HG03039 (cell line): ENCODE measurements around the gene BLTP2.
"Not testable (repeated sequence)": the region's sequence is repeated elsewhere in the genome, so short reads cannot be mapped to it uniquely, and the experiment has no call there.

Experiments used
- ATAC-seq: cut with Tn5 transposase; IDR thresholded peaks from one replicate; pipeline ENCODE4 v1.9.1; 2021; ENCODE audit warnings: mild to moderate bottlenecking, moderate library complexity; ENCODE audit not compliant: unreplicated experiment

The BLTP2 gene

DNA sequence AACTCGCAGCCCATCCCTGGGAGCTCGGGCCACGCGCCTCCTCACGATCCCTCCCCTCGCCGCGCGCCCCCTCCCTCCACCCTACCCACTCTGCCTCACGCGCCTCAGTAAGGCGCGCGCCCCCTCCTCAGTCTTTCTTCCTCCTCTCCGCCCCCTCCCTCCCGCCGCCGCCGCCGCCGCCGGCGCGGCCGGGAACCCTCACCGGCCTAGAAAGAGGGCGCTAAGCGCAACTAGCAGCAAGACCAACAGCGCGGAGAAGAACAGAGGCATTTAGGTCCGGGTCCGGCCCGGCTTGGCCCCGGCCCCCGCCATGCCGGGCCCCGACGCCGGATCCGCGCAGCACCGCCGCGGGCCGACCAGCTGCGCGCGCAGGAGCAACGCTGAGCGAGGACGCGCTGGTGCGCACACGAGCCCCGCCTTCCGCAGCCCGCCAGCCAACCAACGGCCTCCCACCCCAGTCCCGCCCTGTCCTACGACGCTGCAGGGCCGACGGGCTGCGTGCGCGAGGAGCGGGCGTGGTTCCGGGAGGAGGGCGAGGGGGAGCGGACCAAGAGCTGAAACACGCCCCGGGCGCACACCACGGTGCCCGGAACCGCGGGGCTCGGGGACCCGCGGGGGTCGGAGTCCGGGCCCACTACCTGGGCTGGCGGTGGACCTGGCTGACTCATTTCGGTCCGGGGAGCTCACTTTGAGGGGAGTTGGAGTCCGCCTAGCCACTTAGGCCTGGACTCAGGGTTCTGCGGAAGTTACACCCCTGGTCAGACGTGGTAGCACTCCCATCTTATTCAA lies at the start of gene BLTP2:
TSS of gene BLTP2 (minus strand) at position 372 of the 789 bp plus-strand sequence. CDS start at position 270, 102 bp downstream.
- ATAC-seq = peak; percentile 90

DNA sequence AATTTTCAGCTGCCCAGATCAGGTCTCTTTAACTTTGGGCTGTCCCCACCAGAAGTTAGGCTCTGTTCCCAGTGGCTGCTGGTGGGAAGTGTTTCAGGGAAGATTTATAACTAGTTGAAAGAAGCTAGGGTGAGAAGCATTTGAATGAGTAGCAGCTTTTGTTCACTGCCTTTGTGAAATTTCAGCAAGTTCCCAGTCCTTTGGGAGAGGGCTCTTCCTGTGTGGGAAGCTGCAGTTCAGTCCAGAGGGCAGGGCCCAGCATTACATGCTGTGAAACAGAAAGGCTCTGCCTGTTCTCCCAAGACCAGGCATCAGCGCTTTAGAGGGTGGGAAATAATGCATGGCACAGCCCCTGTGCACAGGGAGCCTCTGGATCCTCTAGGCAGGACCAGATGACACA lies 48.9 kb upstream of the BLTP2 start:
- ATAC-seq = no peak

DNA sequence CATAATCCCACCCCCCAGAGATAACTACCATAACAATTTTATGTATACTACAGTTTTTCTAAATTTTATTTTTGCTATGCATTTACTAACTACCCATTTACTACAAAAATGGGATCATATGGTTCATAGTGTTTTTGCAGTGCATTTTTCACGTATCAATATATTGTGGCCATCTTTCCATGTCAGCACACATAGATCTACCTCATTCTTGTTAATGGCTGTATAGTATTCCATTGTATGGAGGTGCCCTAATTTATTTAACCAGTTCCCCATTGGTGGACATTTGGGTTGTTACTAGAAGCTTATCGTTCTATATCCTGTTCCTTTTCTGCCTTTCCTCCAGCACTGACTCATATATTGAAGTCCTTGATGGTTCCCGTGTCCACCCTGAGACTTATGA lies 44.1 kb upstream of the BLTP2 start:
- ATAC-seq = no peak

DNA sequence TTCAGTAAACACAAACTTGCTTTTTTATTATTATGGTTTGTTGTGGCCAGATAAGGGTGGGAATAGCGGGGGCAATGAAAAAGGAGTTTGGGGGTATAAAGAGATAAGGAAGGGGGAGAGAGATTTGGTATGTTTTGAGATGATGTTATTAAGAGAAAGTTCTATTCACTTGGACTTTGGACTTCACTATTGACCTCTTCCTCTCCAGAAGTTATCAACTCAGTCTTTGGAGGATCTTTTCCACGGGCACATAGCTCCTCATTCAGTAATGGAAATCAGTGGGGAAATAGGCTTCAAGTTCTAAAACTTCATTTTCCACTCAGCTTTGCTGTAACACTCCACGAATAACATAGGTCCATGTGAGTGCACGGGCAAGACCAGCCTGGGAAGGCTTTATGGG lies 43.5 kb upstream of the BLTP2 start:
- no peak for ATAC-seq

DNA sequence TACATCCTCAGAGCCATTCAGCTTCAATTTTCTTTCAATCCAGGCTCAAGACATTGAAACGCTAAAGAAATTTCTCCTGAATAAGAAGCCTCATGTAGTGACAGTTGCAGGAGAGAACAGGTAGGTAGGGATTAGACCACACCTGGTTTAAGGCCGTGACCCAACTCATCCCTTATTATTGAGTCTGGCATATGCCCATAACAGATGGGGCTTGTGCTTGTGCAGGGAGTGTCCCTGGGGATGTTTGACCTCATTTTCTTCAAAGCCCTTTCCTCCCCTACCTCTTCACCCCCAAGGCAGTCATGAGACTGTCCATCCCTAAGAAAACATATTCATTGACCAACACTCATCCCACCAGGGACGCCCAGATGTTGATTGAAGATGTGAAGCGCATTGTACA lies 41.3 kb upstream of the BLTP2 start:
- no peak for ATAC-seq

DNA sequence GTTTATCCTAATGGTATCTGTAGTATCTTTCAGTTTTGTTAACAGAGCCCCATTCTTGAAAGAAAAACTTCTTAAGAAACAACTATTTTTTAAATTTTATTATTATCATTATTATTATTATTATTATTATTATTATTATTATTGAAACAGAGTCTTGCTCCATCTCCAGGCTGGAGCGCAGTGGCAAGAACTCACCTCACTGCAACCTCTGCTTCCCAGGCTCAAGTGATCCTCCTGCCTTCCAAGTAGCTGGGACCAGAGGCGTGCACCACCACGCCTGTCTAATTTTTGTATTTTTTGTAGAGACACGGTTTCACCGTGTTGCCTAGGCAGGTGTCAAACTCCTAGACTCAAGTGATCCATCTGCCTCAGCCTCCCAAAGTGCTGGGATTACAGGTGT lies 40.4 kb upstream of the BLTP2 start:
- ATAC-seq = no peak

DNA sequence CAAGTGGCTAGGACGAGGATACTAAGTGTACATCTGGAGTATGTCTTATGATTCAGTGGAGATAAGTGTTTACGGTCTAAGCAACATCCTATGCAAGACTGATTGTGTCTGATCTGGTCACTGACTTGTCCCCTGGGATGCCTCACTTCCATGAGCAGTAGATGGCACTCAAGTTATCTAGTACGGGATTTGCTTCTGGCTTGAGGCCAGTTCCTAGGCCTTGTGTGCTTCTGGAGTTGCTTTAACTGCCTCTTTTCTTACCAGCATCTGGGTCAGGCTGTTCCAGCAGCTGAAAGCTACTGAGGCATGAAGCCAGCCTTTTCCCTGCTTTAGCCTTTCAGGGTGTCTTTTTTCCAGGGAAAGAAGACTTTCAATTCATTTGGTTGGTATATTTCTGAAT lies 40.0 kb upstream of the BLTP2 start:
- ATAC-seq = no peak

DNA sequence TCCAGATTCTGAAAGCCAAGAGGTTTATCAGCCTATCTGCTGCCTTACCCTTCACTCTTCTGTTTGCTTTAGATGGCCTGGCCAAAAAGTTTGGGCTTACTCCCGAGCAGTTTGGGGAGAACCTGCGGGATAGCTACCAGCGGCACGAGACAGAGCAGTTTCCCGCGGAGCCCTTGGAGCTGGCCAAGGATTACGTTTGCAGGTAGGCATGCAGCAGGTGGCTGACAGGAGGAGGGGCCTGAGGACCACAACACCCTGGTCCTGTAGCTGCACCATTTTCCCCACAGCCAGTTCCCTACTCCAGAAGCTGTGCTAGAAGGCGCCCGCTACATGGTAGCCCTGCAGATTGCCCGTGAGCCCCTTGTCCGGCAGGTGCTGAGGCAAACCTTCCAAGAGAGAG lies 37.7 kb upstream of the BLTP2 start:
- ATAC-seq = no peak

DNA sequence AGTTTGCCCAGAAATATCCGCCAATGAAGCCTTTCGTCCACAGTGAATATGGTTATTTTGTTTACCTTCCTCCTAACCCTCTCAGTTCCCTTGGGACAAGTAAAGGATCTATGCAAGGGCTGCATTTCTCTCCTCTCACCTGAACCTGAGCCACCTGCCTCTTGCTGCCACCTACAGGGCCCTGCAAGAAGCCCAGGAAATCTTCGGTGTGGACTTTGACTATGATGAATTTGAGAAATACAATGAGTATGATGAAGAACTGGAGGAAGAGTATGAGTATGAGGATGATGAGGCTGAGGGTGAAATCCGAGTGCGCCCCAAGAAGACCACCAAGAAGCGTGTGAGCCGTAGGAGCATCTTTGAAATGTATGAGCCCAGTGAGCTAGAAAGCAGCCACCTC lies 31.0 kb upstream of the BLTP2 start:
- ATAC-seq = no peak

DNA sequence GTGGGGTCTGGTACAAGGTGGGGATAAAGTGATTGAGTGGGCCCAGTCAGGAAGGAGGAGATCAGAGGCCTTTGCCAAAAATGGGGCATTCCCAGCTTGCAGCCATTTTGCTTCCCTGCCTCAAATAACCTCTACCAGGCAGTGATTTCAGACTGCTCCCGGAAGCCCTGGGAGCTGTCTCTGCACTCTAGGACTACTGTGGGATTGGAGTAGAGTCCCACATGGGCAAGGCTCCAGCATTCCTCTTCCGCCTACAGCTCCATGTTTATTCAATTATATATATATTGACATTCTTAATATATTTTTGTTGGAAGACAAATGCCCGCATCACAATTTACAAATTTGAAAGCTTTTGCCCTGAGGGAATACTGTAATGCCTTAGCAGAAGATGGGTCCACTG lies 30.5 kb upstream of the BLTP2 start:
- ATAC-seq = no peak

DNA sequence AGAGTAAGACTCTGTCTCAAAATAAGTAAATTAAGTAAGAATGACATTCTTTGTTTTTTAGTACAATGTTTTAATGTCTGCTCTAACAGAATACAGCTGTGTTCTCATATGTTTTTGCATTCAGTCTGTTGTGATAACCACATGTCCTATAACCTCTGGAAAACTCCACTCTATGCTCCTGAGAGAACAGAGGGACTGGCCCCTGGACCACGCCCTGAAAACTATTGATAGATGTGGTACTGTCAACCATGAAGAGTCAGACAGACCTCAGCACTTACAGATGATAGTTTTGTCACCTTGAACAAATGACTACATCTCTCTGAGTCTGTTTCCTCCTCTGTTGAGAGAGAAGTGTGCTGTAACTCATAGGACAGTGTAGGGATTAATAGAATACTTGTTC lies 25.0 kb upstream of the BLTP2 start:
- no peak for ATAC-seq

DNA sequence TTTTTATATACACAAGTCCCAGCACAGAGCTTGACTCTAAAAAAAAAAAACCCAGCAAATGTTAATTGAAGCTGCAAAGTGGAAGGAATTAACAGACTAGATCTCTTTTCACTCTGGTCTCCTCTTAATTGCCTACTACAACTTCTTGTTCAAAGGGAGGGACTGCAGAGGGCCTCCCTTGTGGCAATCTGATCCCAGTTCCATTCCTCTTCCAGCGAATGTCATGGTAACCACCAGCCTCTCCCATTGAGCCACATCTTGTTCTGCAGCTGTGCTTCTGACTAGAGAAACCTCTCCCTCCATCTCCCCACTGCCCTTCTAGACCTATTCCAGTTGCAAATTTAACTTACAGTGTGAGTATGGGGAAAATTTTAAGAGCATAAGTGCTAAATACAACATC lies 22.9 kb upstream of the BLTP2 start:
- ATAC-seq = no peak

DNA sequence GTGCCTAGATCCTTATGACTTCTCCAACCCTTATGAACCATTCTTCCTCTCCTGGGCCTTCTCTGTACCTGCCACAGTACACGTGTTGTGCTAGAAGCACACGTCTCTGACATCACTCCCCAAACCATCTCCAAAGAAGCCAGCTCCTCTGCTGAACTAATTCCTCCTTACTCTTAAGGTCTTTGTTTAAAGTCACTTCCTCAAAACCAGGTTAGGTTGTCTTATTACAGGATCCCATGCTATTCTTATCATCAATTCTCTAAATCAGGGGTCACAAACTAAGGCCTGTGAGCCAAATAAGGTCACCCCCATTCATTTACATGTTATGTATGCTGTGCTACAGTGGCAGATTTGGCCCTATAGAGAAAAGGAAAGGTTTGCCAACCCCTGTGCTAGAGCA lies 21.0 kb upstream of the BLTP2 start:
- no peak for ATAC-seq

DNA sequence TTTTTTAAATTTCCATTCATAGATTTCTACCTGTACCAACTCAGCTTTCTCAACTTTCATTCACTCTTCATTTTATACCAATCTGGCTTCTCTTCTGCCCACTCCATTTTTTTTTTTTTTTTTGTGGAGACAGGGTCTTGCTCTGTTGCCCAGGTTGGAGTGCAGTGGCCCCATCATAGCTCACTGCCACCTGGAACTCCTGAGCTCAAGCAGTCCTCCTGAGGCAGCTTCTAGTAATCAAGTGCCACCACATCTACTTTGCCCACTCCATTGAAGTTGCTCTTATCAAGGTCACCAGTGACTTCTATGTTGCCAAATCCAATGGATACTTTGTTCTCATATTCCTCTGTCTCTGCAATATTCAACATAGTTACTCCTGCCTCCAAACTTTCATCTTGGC lies 18.8 kb upstream of the BLTP2 start:
- no peak for ATAC-seq

DNA sequence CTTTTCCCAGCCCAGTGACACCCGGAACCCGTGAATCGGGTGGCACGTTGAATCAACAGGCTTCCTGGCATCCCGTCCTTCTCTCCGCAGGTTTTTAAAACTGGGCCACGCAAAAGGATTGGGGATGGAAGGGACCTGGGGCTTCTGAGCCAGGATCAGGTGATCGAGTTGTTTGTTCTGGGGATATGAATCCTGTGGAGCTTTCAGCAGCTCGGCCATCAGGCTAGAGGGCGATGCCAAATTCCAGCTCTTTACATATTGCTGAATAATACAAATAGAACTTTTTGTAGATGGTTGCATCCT lies 17.5 kb upstream of the BLTP2 start:
- no peak for ATAC-seq

DNA sequence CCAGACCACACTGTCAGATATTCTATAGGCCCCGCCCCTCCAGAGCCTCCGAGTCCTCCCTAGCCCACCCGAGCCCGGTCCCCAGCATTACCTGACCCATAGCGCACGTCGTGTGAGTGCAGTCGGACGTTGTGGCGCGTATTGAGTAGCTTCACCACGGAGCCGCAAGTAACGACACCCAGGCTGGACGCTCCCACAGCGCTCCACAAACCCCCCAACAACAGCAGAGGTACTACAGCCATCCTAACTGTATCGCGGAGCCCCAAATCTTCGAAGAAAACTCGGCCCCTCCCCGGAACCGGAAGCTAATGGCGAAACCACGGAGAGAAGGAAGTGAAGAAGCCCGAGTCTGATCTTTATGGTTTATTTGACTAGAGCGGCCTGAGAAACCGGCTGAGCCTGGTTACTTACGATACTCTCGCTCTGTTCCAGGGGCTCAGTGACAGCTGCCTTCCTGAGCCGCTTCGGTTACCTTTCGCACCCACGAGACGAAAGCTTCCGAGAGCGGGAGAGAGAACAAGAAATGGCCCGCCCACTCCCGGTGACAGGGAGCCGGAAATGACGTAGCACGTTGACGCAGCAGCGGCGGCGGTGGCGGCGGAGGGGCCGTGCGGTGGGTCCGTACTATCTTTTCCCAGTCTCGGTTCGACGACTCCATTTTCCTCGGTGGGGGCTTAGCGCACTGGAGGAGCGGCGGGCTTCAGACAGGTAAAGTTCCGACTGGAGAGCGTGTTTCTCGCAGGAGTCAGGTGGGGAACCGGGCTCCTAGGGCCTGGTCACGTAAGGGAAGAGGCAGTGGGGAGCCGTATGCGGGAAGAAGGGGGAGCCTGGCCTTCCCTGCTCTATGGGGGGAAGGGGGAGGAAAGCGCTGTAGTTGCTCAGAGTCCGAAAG lies 16.9 kb upstream of the BLTP2 start, which contains the start of the genes SDF2 and SUPT6H:
TSS of gene SDF2 (minus strand) at position 272 of the 892 bp plus-strand sequence. CDS start at position 242, 30 bp downstream.
TSS of gene SUPT6H (plus strand) at position 571 of the 892 bp plus-strand sequence. CDS start 11,197 bp downstream, outside the sequence.
- peak; percentile 79 for ATAC-seq

DNA sequence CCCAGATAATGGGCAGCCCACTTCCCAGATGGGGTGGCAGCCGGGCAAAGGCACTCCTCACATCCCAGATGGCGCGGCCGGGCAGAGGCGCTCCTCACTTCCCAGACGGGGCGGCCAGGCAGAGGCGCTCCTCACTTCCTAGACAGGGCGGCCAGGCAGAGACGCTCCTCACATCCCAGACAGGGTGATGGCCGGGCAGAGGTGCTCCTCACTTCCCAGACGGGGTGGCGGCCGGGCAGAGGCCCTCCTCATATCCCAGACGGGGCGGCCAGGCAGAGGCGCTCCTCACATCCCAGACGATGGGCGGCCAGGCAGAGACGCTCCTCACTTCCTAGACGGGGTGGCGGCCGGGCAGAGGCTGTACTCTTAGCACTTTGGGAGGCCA lies 14.5 kb upstream of the BLTP2 start:
- ATAC-seq = not testable (repeated sequence)

DNA sequence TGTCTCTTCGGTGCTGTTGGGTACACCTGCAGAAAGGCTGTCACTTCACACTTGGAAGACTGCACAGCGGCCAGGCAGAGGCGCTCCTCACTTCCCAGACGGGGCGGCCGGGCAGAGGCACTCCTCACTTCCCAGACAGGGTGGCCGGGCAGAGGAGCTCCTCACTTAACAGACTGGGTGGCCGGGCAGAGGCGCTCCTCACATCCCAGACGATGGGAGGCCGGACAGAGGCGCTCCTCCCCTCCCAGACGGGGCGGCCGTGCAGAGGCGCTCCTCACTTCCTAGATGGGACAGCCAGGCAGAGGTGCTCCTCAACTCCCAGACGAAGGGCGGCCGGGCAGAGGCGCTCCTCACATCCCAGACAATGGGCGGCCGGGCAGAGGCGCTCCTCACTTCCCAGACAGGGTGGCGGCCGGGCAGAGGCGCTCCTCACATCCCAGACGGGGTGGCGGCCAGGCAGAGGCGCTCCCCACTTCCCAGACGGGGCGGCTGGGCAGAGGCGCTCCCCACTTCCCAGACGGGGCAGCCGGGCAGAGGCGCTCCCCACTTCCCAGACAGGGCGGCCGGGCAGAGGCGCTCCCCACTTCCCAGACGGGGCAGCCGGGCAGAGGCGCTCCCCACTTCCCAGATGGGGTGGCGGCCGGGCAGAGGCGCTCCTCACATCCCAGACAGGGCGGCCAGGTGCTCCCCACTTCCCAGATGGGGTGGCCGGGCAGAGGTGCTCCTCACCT lies 14.0 kb upstream of the BLTP2 start:
- not testable (repeated sequence) for ATAC-seq

DNA sequence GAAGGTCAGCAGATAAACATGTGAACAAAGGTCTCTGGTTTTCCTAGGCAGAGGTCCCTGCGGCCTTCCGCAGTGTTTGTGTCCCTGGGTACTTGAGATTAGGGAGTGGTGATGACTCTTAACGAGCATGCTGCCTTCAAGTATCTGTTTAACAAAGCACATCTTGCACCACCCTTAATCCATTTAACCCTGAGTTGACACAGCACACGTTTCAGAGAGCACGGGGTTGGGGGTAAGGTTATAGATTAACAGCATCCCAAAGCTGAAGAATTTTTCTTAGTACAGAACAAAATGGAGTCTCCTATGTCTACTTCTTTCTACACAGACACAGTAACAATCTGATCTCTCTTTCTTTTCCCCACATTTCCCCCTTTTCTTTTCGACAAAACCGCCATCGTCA lies 13.4 kb upstream of the BLTP2 start:
- ATAC-seq = not testable (repeated sequence)

DNA sequence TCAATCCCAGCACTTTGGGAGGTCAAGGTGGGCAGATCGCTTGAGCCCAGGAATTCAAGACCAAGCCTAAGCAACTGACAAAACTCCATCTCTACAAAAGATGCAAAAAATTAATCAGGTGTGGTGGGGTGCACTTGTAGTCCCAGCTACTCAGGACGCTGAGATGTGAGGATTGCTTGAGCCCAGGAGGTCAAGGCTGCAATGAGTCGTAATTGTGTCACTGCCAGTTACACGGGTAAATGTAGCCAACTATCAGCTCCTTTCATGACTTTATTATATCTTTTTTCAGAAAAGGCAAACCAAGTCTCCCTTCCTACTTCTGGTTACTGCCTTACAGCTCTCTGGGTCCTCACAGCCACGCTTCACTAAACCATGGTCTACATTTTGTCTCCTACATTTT lies 12.8 kb upstream of the BLTP2 start:
- ATAC-seq = no peak

DNA sequence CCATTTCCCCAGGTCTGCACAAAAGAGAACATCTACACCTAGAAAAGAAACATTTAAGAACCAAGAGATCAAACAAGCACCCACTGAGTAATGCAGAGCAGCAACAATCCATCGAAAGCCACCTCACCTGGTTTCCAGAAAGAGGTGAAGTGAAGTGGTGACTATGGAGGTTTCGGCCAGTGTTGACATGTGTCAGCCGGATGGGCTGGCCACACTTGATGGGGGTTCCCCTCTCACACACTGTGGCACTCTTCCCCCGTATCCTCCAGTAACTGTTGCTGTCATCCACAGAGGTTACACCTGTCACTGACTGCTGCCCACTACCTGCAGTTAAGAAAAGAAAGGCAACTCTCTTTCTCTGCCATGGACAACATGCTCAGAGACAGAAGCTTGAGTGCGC lies 10.2 kb upstream of the BLTP2 start:
- no peak for ATAC-seq
